Astrocyte (in vitro differentiated cells and primary cell): Measurements from ENCODE around the gene TMEM221.

Experiments used
- EZH2 ChIP-seq: IDR thresholded peaks from 2 replicates; pipeline ENCODE4 v1.6.1; 2012; ENCODE audit warnings: mild to moderate bottlenecking, low read length, inconsistent platforms; ENCODE audit not compliant: insufficient read depth
- TF ChIP-seq, protein P1 (sequence below): IDR thresholded peaks from 2 replicates; pipeline ENCODE4 v1.5.1; 2011; ENCODE audit warnings: low read depth, mild to moderate bottlenecking, inconsistent platforms, low read length, moderate library complexity; ENCODE audit not compliant: insufficient read depth

DNA sequence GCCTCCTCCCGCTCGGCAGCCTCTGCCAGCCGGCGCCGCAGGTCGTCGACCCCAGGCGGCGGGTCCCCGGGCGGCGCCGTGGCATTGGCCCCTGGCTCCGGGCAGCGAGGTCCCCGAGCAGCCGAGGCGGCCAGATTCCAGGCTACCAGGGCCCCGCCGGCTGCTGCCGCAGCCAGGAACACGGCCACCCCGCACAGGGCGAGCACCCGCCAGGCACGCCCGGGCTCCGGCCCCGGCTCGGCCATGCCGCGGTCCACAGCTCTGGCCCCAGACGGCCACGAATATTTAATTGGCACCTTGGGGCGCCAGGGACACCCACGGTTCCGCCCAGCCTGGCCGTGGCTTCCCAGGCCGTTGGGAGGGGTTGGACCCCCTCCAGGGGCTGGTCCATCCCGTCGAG, 54.6 kb downstream of the TMEM221 start, which contains the start of gene CCDC194:
- TF ChIP-seq, protein P1, sequence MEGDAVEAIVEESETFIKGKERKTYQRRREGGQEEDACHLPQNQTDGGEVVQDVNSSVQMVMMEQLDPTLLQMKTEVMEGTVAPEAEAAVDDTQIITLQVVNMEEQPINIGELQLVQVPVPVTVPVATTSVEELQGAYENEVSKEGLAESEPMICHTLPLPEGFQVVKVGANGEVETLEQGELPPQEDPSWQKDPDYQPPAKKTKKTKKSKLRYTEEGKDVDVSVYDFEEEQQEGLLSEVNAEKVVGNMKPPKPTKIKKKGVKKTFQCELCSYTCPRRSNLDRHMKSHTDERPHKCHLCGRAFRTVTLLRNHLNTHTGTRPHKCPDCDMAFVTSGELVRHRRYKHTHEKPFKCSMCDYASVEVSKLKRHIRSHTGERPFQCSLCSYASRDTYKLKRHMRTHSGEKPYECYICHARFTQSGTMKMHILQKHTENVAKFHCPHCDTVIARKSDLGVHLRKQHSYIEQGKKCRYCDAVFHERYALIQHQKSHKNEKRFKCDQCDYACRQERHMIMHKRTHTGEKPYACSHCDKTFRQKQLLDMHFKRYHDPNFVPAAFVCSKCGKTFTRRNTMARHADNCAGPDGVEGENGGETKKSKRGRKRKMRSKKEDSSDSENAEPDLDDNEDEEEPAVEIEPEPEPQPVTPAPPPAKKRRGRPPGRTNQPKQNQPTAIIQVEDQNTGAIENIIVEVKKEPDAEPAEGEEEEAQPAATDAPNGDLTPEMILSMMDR = no peak
- peak; percentile 66 for TF ChIP-seq EZH2
